GM12878 (cell line): ENCODE data around the gene MEIKIN. TPM values are rescaled to one million over a fixed set of nuclear protein-coding genes. Genes with fewer than 3 reads are reported as not detected.

Experiments used
- ATAC-seq: fragments of 200-7000 bp; cut with Tn5 transposase; 3 replicates; pipeline ENCODE4 v1.9.1; 2020; ENCODE audit warnings: mild to moderate bottlenecking, moderate library complexity
- BruUV-seq: library from RNA; stranded (reverse); fragments of 400-500 nt; replicated peaks from 2 replicates; lab custom pipeline; 2021; lab: Mats Ljungman, UMichigan
- CTCF ChIA-PET: fragments of 300-600 bp; sonication (Branson Sonifier 250); formaldehyde crosslinking; extraction: SDS; loops from one replicate; lab custom pipeline; 2021; ENCODE audit warnings: inconsistent platforms; lab: Yijun Ruan, JAX
- POLR2A ChIA-PET: fragments of 350-600 bp; formaldehyde crosslinking; extraction: SDS; loops from one replicate; lab custom pipeline; 2021; ENCODE audit warnings: inconsistent platforms; lab: Charles Lee
- RAD21 ChIA-PET: fragments of 300-600 bp; sonication (Branson Sonifier 250); formaldehyde crosslinking; loops from one replicate; lab custom pipeline; 2023; ENCODE audit warnings: antibody characterized with exemption; ENCODE audit not compliant: unreplicated experiment; lab: Charles Lee
- SMC1A ChIA-PET: fragments of 300-600 bp; sonication (Branson Sonifier 250); formaldehyde crosslinking; loops from one replicate; lab custom pipeline; 2023; ENCODE audit not compliant: unreplicated experiment, uncharacterized antibody; lab: Charles Lee
- DNase-seq: peaks from one replicate; pipeline ENCODE4 v3.0.0-alpha.2; 2011; ENCODE audit warnings: low read depth, low spot score
- FAIRE-seq: peaks from 3 replicates; lab custom pipeline; 2011; peaks lifted over from hg19 to GRCh38; lab: Jason Lieb, UNC
- H2AFZ ChIP-seq: 2 replicates; pipeline ENCODE4 v1.6.0; 2011; ENCODE audit warnings: low read depth, low read length, control low read depth; ENCODE audit not compliant: control insufficient read depth
- H3K27ac ChIP-seq: 2 replicates; pipeline ENCODE4 v1.5.1; 2011; ENCODE audit warnings: control low read depth; ENCODE audit not compliant: control insufficient read depth, insufficient read depth
- H3K27me3 ChIP-seq, 2 experiments: replicated peaks in 1 of 2; 2 replicates each; pipeline versions ENCODE4 v1.6.0 to v1.6.1; 2011; ENCODE audit warnings: low read length in 1 of 2; ENCODE audit not compliant: control insufficient read depth in 2 of 2, insufficient read depth in 2 of 2
- H3K36me3 ChIP-seq, 2 experiments: 2 replicates each; pipeline ENCODE4 v1.5.1; 2011; ENCODE audit warnings: low read length in 1 of 2; ENCODE audit not compliant: control insufficient read depth in 2 of 2, insufficient read depth in 2 of 2
- H3K4me1 ChIP-seq: 2 replicates; pipeline ENCODE4 v1.6.1; 2011; ENCODE audit warnings: mild to moderate bottlenecking, low read length, moderate library complexity, mixed read lengths; ENCODE audit not compliant: control insufficient read depth, insufficient read depth
- H3K4me2 ChIP-seq: 2 replicates; pipeline ENCODE4 v1.6.0; 2011; ENCODE audit warnings: control low read depth; ENCODE audit not compliant: control insufficient read depth, insufficient read depth
- H3K4me3 ChIP-seq: fragments of 200-600 bp; sonication (generic); 2 replicates; pipeline ENCODE4 v1.5.1; 2016
- H3K79me2 ChIP-seq: 2 replicates; pipeline ENCODE4 v1.6.0; 2011; ENCODE audit warnings: low read length; ENCODE audit not compliant: control insufficient read depth, insufficient read depth
- H3K9ac ChIP-seq: 2 replicates; pipeline ENCODE4 v1.8.0; 2011; ENCODE audit warnings: low read length, control low read depth, mixed read lengths; ENCODE audit not compliant: control insufficient read depth, insufficient read depth
- H3K9me3 ChIP-seq: replicated peaks from 3 replicates; pipeline ENCODE4 v1.5.1; 2011; ENCODE audit warnings: mild to moderate bottlenecking, low read length; ENCODE audit not compliant: control insufficient read depth, insufficient read depth
- H4K20me1 ChIP-seq: 2 replicates; pipeline ENCODE4 v1.6.0; 2011; ENCODE audit not compliant: control insufficient read depth, insufficient read depth
- CBFB ChIP-seq: IDR thresholded peaks from 2 replicates; pipeline ENCODE4 v1.6.1; 2016; ENCODE audit warnings: antibody characterized with exemption, low read depth
- EZH2 ChIP-seq: IDR thresholded peaks from 2 replicates; pipeline ENCODE4 v1.6.1; 2012; ENCODE audit warnings: low read depth, mild to moderate bottlenecking, control low read depth, inconsistent platforms, low read length, borderline replicate concordance; ENCODE audit not compliant: control insufficient read depth
- FOXM1 ChIP-seq: IDR thresholded peaks from 2 replicates; pipeline ENCODE4 v1.6.1; 2012; ENCODE audit warnings: low read depth, mild to moderate bottlenecking, inconsistent platforms, low read length, moderate library complexity
- MTA2 ChIP-seq: fragments of 450-650 bp; IDR thresholded peaks from 2 replicates; pipeline ENCODE4 v1.6.1; 2016; ENCODE audit warnings: low read depth, mild to moderate bottlenecking, moderate library complexity
- PML ChIP-seq: IDR thresholded peaks from 2 replicates; pipeline ENCODE4 v1.6.1; 2012; ENCODE audit warnings: low read length, inconsistent platforms
- WGBS: methylation state at CpG from one replicate; pipeline ENCODE4 v1.1.6; 2016; ENCODE audit warnings: low lambda C conversion rate; ENCODE audit not compliant: insufficient replicate concordance, insufficient coverage; ENCODE audit errors: missing lambda C conversion rate; 5-methylcytosine and 5-hydroxymethylcytosine counted together
- in situ Hi-C: fragments of 300-500 bp; cut with MboI; formaldehyde crosslinking; loops from 9 replicates; pipeline ENCODE4 v1.14.3; 2018; ENCODE audit warnings: mixed read lengths
- intact Hi-C: fragments of 100-400 bp; cut with micrococcal nuclease; formaldehyde crosslinking; loops from one replicate; pipeline ENCODE4 v1.14.2; 2022; ENCODE audit not compliant: unreplicated experiment
- polyA plus RNA-seq, 11 experiments: library from polyadenylated mRNA; depleted of rRNA in 4 of 11; unstranded in 6 of 11; stranded (reverse) in 5 of 11; fragments of >200 nt; fragmentation: Nextera tagmentation in 4 of 11; fragmentation: Illumina TruSeq in 1 of 11; extraction: Ambion mirVana in 4 of 11; extraction: Trizol in 1 of 11; gene quantifications; 1 replicate in 1 of 11; 2 replicates in 10 of 11; pipeline versions ENCODE4 v1.2.1 to v1.2.3, GENCODE V29; 2011 to 2016; ENCODE audit warnings: inconsistent platforms in 2 of 11, missing spikeins in 2 of 11, low read depth in 1 of 11
- total RNA-seq, 4 experiments: library from RNA; depleted of rRNA in 3 of 4; stranded (reverse); fragments of >200 nt in 3 of 4; fragmentation: Illumina TruSeq in 1 of 4; extraction: Trizol in 1 of 4; gene quantifications; 2 replicates each; pipeline versions ENCODE4 v1.2.1 to v1.2.3, GENCODE V29; 2013 to 2021
- TF ChIP-seq, protein P1 (sequence below): IDR thresholded peaks from 2 replicates; pipeline ENCODE4 v1.6.1; 2012; ENCODE audit warnings: low read depth, low read length, improper control_type of control experiment
- TF ChIP-seq, protein P2 (sequence below), 3 experiments: IDR thresholded peaks in 2 of 3; conservative IDR thresholded peaks in 1 of 3; 2 replicates each; pipeline ENCODE4 v1.5.1; 2011; ENCODE audit warnings: low read depth in 3 of 3, low read length in 3 of 3, mild to moderate bottlenecking in 3 of 3, control low read depth in 2 of 3, moderate library complexity in 2 of 3, inconsistent platforms in 1 of 3, mixed read lengths in 1 of 3; ENCODE audit not compliant: control insufficient read depth in 2 of 3, insufficient read depth in 1 of 3; ENCODE audit errors: extremely low read depth in 1 of 3
- TF ChIP-seq, protein P3 (sequence below): IDR thresholded peaks from 2 replicates; pipeline ENCODE4 v1.6.1; 2012; ENCODE audit warnings: mild to moderate bottlenecking, low read depth, low read length

Gene MEIKIN
- total and polyA plus RNA-seq, 10 of the 15 experiments (the other 5 are each of a cell fraction or from before 2014, with no cell fraction given) = not detected

DNA sequence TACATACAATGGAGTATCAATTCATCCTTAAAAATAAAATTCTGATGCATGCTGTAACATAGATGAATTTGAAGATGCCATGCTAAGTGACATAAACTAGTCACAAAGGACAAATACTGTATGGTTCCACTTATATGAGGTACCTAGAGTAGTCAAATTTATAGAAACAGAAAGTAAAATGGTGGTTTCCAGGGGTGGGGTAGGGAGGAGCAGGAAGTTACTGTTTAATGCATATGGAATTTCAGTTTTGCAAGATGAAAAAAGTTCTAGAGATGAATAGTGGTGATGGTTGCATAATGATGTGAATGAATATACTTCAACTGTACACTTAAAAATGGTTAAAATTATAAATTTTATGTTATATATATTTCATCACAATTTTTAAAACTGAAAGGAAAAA, 91.3 kb downstream of the MEIKIN start:
- intact Hi-C loops (no loop called here), in situ Hi-C loops (no loop called here)
- H3K36me3 ChIP-seq = no peaks in the 10 kb centered on the region
- DNase-seq = peak; percentile 8
- no peaks in the 10 kb centered on the region for H4K20me1 ChIP-seq
- no peak overlapping the region for H3K27ac ChIP-seq
- H3K4me1 ChIP-seq = peaks cover 4% of the 10 kb centered on the region; the same call in 1 of the 2 replicates
- no peaks in the 10 kb centered on the region for H3K27me3 ChIP-seq
- CTCF ChIA-PET = no interaction called here
- no peaks in the 10 kb centered on the region; the same call in 2 of the 3 replicates for H3K9me3 ChIP-seq
- H3K9ac ChIP-seq = no peak overlapping the region
- H3K4me3 ChIP-seq = no peak overlapping the region
- TF ChIP-seq CBFB (no peak), EZH2 (no peak)
- TF ChIP-seq, protein P1, sequence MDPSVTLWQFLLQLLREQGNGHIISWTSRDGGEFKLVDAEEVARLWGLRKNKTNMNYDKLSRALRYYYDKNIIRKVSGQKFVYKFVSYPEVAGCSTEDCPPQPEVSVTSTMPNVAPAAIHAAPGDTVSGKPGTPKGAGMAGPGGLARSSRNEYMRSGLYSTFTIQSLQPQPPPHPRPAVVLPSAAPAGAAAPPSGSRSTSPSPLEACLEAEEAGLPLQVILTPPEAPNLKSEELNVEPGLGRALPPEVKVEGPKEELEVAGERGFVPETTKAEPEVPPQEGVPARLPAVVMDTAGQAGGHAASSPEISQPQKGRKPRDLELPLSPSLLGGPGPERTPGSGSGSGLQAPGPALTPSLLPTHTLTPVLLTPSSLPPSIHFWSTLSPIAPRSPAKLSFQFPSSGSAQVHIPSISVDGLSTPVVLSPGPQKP = no peak
- RAD21 ChIA-PET = no interaction called here
- H3K79me2 ChIP-seq = no peaks in the 10 kb centered on the region
- no peak overlapping the region for H2AFZ ChIP-seq
- POLR2A ChIA-PET = no interaction called here
- SMC1A ChIA-PET = no interaction called here
- H3K4me2 ChIP-seq = no peak overlapping the region
- no TSS peak for BruUV-seq
- peak; percentile 83 for ATAC-seq
- FAIRE-seq = peak; percentile 23

DNA sequence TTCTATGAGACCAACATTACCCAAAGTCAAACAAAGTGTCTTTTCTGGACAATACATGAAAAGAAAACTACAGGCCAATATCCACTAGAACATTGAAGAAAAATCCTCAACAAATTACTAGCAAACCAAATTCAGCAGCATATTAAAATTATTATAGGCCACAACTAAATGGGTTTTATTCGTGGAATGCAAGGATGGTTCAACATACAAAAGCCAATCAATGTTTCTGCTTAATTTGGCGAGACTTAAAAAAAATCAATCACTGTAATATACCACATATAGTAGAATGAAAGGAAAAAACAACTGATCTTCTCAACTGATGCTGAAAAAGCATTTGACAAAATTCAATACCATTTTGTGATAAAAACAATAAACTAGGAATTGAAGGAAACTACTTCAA, 96.8 kb downstream of the MEIKIN start:
- Histone ChIP-seq H3K9ac (no peak overlapping the region), H2AFZ (no peak overlapping the region), H3K79me2 (no peaks in the 10 kb centered on the region), H3K4me3 (no peak overlapping the region), H3K4me2 (no peak overlapping the region), H3K27me3 (no peaks in the 10 kb centered on the region), H3K9me3 (peaks cover 4% of the 10 kb centered on the region; the same call in 2 of the 3 replicates), H3K36me3 (no peaks in the 10 kb centered on the region), H3K27ac (no peak overlapping the region), H4K20me1 (no peaks in the 10 kb centered on the region), H3K4me1 (no peaks in the 10 kb centered on the region)
- TF ChIP-seq, protein P2, sequence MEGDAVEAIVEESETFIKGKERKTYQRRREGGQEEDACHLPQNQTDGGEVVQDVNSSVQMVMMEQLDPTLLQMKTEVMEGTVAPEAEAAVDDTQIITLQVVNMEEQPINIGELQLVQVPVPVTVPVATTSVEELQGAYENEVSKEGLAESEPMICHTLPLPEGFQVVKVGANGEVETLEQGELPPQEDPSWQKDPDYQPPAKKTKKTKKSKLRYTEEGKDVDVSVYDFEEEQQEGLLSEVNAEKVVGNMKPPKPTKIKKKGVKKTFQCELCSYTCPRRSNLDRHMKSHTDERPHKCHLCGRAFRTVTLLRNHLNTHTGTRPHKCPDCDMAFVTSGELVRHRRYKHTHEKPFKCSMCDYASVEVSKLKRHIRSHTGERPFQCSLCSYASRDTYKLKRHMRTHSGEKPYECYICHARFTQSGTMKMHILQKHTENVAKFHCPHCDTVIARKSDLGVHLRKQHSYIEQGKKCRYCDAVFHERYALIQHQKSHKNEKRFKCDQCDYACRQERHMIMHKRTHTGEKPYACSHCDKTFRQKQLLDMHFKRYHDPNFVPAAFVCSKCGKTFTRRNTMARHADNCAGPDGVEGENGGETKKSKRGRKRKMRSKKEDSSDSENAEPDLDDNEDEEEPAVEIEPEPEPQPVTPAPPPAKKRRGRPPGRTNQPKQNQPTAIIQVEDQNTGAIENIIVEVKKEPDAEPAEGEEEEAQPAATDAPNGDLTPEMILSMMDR (IDR thresholded peaks at IDR 0.05 in 2 of 3, conservative IDR thresholded peaks at IDR 0.05 in 1 of 3; ENCODE audit: control insufficient read depth in 2 of 3, extremely low read depth in 1 of 3, insufficient read depth in 1 of 3, low read depth in 3 of 3, low read length in 3 of 3) = no peak
- TF ChIP-seq FOXM1 (no peak), PML (no peak), MTA2 (no peak)
- TF ChIP-seq, protein P3, sequence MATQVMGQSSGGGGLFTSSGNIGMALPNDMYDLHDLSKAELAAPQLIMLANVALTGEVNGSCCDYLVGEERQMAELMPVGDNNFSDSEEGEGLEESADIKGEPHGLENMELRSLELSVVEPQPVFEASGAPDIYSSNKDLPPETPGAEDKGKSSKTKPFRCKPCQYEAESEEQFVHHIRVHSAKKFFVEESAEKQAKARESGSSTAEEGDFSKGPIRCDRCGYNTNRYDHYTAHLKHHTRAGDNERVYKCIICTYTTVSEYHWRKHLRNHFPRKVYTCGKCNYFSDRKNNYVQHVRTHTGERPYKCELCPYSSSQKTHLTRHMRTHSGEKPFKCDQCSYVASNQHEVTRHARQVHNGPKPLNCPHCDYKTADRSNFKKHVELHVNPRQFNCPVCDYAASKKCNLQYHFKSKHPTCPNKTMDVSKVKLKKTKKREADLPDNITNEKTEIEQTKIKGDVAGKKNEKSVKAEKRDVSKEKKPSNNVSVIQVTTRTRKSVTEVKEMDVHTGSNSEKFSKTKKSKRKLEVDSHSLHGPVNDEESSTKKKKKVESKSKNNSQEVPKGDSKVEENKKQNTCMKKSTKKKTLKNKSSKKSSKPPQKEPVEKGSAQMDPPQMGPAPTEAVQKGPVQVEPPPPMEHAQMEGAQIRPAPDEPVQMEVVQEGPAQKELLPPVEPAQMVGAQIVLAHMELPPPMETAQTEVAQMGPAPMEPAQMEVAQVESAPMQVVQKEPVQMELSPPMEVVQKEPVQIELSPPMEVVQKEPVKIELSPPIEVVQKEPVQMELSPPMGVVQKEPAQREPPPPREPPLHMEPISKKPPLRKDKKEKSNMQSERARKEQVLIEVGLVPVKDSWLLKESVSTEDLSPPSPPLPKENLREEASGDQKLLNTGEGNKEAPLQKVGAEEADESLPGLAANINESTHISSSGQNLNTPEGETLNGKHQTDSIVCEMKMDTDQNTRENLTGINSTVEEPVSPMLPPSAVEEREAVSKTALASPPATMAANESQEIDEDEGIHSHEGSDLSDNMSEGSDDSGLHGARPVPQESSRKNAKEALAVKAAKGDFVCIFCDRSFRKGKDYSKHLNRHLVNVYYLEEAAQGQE = no peak
- intact Hi-C loops (no loop called here), in situ Hi-C loops (no loop called here)
- FAIRE-seq (no peak), ATAC-seq (no peak), DNase-seq (no peak)
- ChIA-PET CTCF (no interaction called here), SMC1A (no interaction called here), POLR2A (no interaction called here), RAD21 (no interaction called here)
- WGBS = 17% methylated on average over 2 of the region's 2 CpGs
- no TSS peak for BruUV-seq
